HEK293 (cell line): ENCODE results near the gene CDCA3.

Experiments
- CTCF ChIP-seq: fragments of 450-650 bp; formaldehyde crosslinking; IDR thresholded peaks from 2 replicates; pipeline ENCODE4 v1.5.1; 2016; ENCODE audit warnings: missing biosample characterization, missing genetic modification characterization
- GLI4 ChIP-seq: fragments of 450-650 bp; formaldehyde crosslinking; IDR thresholded peaks from 2 replicates; pipeline ENCODE4 v1.5.1; 2016; ENCODE audit warnings: missing biosample characterization, missing genetic modification characterization
- MYNN ChIP-seq: fragments of 450-650 bp; formaldehyde crosslinking; IDR thresholded peaks from 2 replicates; pipeline ENCODE4 v1.5.1; 2016; ENCODE audit warnings: missing biosample characterization, missing genetic modification characterization, borderline replicate concordance
- SP7 ChIP-seq: fragments of 450-650 bp; formaldehyde crosslinking; IDR thresholded peaks from 2 replicates; pipeline ENCODE4 v1.5.1; 2016; ENCODE audit warnings: missing biosample characterization, missing genetic modification characterization
- YY2 ChIP-seq: fragments of 450-650 bp; formaldehyde crosslinking; IDR thresholded peaks from 2 replicates; pipeline ENCODE4 v1.5.1; 2016; ENCODE audit warnings: missing biosample characterization, missing genetic modification characterization
- ZBTB1 ChIP-seq: fragments of 450-650 bp; formaldehyde crosslinking; IDR thresholded peaks from 2 replicates; pipeline ENCODE4 v1.5.1; 2016; ENCODE audit warnings: missing biosample characterization, missing genetic modification characterization
- ZBTB20 ChIP-seq: fragments of 450-650 bp; formaldehyde crosslinking; IDR thresholded peaks from 2 replicates; pipeline ENCODE4 v1.5.1; 2016; ENCODE audit warnings: missing biosample characterization, missing genetic modification characterization
- ZBTB26 ChIP-seq: fragments of 450-650 bp; formaldehyde crosslinking; optimal IDR thresholded peaks from 2 replicates; pipeline ENCODE3; 2016; ENCODE audit warnings: missing biosample characterization, mild to moderate bottlenecking, missing genetic modification characterization
- ZBTB48 ChIP-seq: fragments of 450-650 bp; formaldehyde crosslinking; IDR thresholded peaks from 2 replicates; pipeline ENCODE4 v1.5.1; 2016; ENCODE audit warnings: missing biosample characterization, missing genetic modification characterization
- ZBTB7A ChIP-seq: fragments of 450-650 bp; formaldehyde crosslinking; IDR thresholded peaks from 2 replicates; pipeline ENCODE4 v1.5.1; 2016; ENCODE audit warnings: low read depth, missing biosample characterization, missing genetic modification characterization
- ZFP37 ChIP-seq: fragments of 450-650 bp; formaldehyde crosslinking; IDR thresholded peaks from 2 replicates; pipeline ENCODE4 v1.5.1; 2016; ENCODE audit warnings: missing biosample characterization, missing genetic modification characterization
- ZNF133 ChIP-seq: fragments of 450-650 bp; formaldehyde crosslinking; IDR thresholded peaks from 2 replicates; pipeline ENCODE4 v1.5.1; 2016; ENCODE audit warnings: missing biosample characterization, missing genetic modification characterization
- ZNF140 ChIP-seq: fragments of 450-650 bp; formaldehyde crosslinking; IDR thresholded peaks from 2 replicates; pipeline ENCODE4 v1.5.1; 2016; ENCODE audit warnings: missing biosample characterization, missing genetic modification characterization
- ZNF155 ChIP-seq: fragments of 450-650 bp; formaldehyde crosslinking; IDR thresholded peaks from 2 replicates; pipeline ENCODE4 v1.5.1; 2016; ENCODE audit warnings: missing biosample characterization, missing genetic modification characterization
- ZNF2 ChIP-seq: fragments of 450-650 bp; formaldehyde crosslinking; IDR thresholded peaks from 2 replicates; pipeline ENCODE4 v1.5.1; 2016; ENCODE audit warnings: missing biosample characterization, missing genetic modification characterization
- ZNF23 ChIP-seq: fragments of 450-650 bp; formaldehyde crosslinking; IDR thresholded peaks from 2 replicates; pipeline ENCODE4 v1.5.1; 2016; ENCODE audit warnings: missing biosample characterization, missing genetic modification characterization, borderline replicate concordance
- ZNF311 ChIP-seq: fragments of 450-650 bp; formaldehyde crosslinking; IDR thresholded peaks from 2 replicates; pipeline ENCODE4 v1.5.1; 2017; ENCODE audit warnings: missing biosample characterization, missing genetic modification characterization, borderline replicate concordance
- ZNF366 ChIP-seq: fragments of 450-650 bp; formaldehyde crosslinking; conservative IDR thresholded peaks from 2 replicates; pipeline ENCODE4 v1.5.1; 2016; ENCODE audit warnings: missing biosample characterization, missing genetic modification characterization
- ZNF394 ChIP-seq: fragments of 450-650 bp; formaldehyde crosslinking; IDR thresholded peaks from 2 replicates; pipeline ENCODE4 v1.5.1; 2016; ENCODE audit warnings: missing biosample characterization, missing genetic modification characterization, mild to moderate bottlenecking, moderate library complexity, borderline replicate concordance
- ZNF416 ChIP-seq: fragments of 450-650 bp; formaldehyde crosslinking; IDR thresholded peaks from 2 replicates; pipeline ENCODE4 v1.5.1; 2016; ENCODE audit warnings: missing biosample characterization, missing genetic modification characterization
- ZNF426 ChIP-seq: fragments of 450-650 bp; formaldehyde crosslinking; IDR thresholded peaks from 2 replicates; pipeline ENCODE4 v1.5.1; 2017; ENCODE audit warnings: missing biosample characterization, missing genetic modification characterization, mild to moderate bottlenecking, inconsistent platforms, moderate library complexity
- ZNF521 ChIP-seq: fragments of 450-650 bp; formaldehyde crosslinking; IDR thresholded peaks from 2 replicates; pipeline ENCODE4 v1.5.1; 2017; ENCODE audit warnings: missing biosample characterization, mild to moderate bottlenecking, missing genetic modification characterization
- TF ChIP-seq, protein P1 (sequence below): fragments of 450-650 bp; formaldehyde crosslinking; IDR thresholded peaks from 2 replicates; pipeline ENCODE4 v1.5.1; 2017; ENCODE audit warnings: missing biosample characterization, missing genetic modification characterization
- TF ChIP-seq, protein P2 (sequence below): fragments of 450-650 bp; IDR thresholded peaks from 2 replicates; pipeline ENCODE4 v1.5.1; 2018; ENCODE audit warnings: missing biosample characterization, missing genetic modification characterization
- TF ChIP-seq, protein P3 (sequence below): fragments of 450-650 bp; formaldehyde crosslinking; IDR thresholded peaks from 2 replicates; pipeline ENCODE4 v1.5.1; 2016; ENCODE audit warnings: missing biosample characterization, missing genetic modification characterization
- TF ChIP-seq, protein P4 (sequence below): fragments of 450-650 bp; formaldehyde crosslinking; IDR thresholded peaks from 2 replicates; pipeline ENCODE4 v1.5.1; 2016; ENCODE audit warnings: missing biosample characterization, missing genetic modification characterization

The CDCA3 gene

GRCh38 chr12:6868211-6869048 lies 17.3 kb upstream of the CDCA3 start (continued):
- TF ChIP-seq, protein P1, sequence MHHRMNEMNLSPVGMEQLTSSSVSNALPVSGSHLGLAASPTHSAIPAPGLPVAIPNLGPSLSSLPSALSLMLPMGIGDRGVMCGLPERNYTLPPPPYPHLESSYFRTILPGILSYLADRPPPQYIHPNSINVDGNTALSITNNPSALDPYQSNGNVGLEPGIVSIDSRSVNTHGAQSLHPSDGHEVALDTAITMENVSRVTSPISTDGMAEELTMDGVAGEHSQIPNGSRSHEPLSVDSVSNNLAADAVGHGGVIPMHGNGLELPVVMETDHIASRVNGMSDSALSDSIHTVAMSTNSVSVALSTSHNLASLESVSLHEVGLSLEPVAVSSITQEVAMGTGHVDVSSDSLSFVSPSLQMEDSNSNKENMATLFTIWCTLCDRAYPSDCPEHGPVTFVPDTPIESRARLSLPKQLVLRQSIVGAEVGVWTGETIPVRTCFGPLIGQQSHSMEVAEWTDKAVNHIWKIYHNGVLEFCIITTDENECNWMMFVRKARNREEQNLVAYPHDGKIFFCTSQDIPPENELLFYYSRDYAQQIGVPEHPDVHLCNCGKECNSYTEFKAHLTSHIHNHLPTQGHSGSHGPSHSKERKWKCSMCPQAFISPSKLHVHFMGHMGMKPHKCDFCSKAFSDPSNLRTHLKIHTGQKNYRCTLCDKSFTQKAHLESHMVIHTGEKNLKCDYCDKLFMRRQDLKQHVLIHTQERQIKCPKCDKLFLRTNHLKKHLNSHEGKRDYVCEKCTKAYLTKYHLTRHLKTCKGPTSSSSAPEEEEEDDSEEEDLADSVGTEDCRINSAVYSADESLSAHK: no peak
- TF ChIP-seq ZBTB26 (tag by site-specific recombination) (peak; percentile 36), ZBTB20 (tag by site-specific recombination) (peak; percentile 47; the same call in 1 of the 2 replicates), ZNF394 (tag by site-specific recombination) (no peak), ZBTB48 (tag by site-specific recombination) (no peak), ZNF23 (tag by site-specific recombination) (no peak), ZBTB7A (tag by site-specific recombination) (no peak), ZNF311 (tag by site-specific recombination) (no peak), CTCF (peak; percentile 65), ZNF140 (tag by site-specific recombination) (no peak), ZNF416 (no peak), SP7 (tag by site-specific recombination) (no peak), ZBTB1 (tag by site-specific recombination) (no peak), ZNF521 (tag by site-specific recombination) (no peak), MYNN (no peak), ZFP37 (tag by site-specific recombination) (peak; percentile 33; the same call in 1 of the 2 replicates), YY2 (tag by site-specific recombination) (no peak), ZNF2 (no peak), ZNF426 (tag by site-specific recombination) (no peak), GLI4 (no peak), ZNF133 (tag by site-specific recombination) (no peak), ZNF366 (tag by site-specific recombination) (peak; percentile 18; the same call in 1 of the 2 replicates), ZNF155 (tag by site-specific recombination) (no peak)
- TF ChIP-seq, protein P2, sequence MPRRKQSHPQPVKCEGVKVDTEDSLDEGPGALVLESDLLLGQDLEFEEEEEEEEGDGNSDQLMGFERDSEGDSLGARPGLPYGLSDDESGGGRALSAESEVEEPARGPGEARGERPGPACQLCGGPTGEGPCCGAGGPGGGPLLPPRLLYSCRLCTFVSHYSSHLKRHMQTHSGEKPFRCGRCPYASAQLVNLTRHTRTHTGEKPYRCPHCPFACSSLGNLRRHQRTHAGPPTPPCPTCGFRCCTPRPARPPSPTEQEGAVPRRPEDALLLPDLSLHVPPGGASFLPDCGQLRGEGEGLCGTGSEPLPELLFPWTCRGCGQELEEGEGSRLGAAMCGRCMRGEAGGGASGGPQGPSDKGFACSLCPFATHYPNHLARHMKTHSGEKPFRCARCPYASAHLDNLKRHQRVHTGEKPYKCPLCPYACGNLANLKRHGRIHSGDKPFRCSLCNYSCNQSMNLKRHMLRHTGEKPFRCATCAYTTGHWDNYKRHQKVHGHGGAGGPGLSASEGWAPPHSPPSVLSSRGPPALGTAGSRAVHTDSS (tag by site-specific recombination): no peak
- TF ChIP-seq, protein P3, sequence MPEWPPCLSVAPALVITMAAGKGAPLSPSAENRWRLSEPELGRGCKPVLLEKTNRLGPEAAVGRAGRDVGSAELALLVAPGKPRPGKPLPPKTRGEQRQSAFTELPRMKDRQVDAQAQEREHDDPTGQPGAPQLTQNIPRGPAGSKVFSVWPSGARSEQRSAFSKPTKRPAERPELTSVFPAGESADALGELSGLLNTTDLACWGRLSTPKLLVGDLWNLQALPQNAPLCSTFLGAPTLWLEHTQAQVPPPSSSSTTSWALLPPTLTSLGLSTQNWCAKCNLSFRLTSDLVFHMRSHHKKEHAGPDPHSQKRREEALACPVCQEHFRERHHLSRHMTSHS (tag by site-specific recombination): no peak
- TF ChIP-seq, protein P4, sequence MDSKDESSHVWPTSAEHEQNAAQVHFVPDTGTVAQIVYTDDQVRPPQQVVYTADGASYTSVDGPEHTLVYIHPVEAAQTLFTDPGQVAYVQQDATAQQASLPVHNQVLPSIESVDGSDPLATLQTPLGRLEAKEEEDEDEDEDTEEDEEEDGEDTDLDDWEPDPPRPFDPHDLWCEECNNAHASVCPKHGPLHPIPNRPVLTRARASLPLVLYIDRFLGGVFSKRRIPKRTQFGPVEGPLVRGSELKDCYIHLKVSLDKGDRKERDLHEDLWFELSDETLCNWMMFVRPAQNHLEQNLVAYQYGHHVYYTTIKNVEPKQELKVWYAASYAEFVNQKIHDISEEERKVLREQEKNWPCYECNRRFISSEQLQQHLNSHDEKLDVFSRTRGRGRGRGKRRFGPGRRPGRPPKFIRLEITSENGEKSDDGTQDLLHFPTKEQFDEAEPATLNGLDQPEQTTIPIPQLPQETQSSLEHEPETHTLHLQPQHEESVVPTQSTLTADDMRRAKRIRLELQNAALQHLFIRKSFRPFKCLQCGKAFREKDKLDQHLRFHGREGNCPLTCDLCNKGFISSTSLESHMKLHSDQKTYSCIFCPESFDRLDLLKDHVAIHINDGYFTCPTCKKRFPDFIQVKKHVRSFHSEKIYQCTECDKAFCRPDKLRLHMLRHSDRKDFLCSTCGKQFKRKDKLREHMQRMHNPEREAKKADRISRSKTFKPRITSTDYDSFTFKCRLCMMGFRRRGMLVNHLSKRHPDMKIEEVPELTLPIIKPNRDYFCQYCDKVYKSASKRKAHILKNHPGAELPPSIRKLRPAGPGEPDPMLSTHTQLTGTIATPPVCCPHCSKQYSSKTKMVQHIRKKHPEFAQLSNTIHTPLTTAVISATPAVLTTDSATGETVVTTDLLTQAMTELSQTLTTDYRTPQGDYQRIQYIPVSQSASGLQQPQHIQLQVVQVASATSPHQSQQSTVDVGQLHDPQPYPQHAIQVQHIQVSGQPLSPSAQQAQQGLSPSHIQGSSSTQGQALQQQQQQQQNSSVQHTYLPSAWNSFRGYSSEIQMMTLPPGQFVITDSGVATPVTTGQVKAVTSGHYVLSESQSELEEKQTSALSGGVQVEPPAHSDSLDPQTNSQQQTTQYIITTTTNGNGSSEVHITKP: peak; percentile 31; the same call in 1 of the 2 replicates
